Effector CD4-positive, alpha-beta T cell (primary cell): Measurements from ENCODE around the gene HPSE2.
"Not testable (repeated sequence)": the region's sequence is repeated elsewhere in the genome, so short reads cannot be mapped to it uniquely, and the experiment has no call there.

Experiments used
- DNase-seq: peaks from one replicate; pipeline ENCODE4 v3.0.0-alpha.2; 2020

Gene HPSE2

DNA sequence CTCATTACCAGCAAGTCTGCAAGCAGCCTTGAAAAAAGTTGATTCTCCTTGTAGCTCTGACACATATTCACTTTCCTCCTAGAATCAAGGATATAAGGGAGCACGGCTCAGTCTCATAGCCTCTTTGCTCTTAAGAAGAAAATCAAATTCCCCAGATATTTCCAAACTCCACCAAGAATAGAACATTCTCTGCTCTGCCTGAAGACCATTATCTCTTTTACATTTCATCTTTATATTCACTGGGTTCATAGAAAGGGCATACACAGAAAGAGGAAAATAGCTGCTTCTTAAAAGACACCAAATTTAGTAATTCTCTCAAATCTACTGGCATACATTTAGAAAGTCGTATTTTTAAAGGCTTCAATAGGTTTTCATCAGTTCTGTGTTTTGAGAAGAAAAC is 92.0 kb downstream of the HPSE2 start:
- DNase-seq, result no peak

DNA sequence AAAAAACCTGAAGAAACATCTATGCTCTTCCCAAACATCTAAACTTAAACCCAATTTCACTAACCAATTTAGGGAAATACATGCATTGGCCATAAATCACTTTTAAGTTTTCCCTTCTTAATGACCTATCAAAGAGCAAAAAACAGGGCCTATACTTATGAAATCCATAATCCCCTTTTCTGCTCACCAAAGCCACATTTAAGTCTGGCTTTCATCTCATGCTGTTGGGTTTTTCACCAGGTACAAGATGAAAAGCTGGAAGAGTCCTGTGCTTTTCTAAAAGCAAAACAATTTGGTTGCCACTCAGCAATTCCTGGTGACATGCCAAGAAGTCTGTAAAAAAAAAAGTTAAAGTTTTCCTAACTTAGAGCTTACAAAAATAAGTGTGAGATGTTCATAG is 92.6 kb downstream of the HPSE2 start:
- no peak for DNase-seq

DNA sequence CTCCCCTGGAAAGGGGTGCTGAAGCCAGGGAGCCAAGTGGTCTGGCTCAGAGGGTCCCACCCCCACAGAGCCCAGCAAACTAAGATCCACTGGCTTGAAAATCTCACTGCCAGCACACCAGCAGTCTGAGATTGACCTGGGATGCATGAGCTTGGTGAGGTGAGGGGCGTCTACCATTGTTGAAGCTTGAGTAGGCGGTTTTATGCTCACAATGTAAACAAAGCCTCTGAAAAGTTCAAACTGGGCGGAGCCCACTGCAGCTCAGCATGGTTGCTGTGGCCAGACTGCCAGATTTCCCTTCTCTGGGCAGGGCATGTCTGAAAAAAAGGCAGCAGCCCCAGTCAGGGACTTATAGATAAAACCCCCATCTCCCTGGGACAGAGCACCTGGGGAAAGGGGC is 102.8 kb downstream of the HPSE2 start:
- not testable (repeated sequence) for DNase-seq

DNA sequence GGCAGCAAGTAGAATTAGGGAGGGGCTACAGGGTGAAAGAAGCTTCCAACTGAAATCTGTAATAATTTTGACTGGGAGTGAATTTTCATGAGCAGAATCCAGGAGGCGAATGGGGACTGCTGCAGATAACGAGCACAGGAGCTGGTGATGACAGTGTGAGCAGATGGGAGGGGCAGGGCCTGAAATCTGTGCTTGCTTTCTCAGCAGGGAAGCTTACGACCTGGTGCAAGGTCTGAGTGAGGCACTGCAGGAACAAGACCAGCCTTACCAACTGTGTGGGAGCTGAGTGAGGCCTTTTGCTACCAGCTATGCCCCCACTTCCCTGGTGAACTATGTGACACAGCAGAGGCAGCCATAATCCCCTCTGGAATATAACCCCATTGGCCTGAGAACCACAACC is 109.8 kb downstream of the HPSE2 start:
- DNase-seq, result no peak

DNA sequence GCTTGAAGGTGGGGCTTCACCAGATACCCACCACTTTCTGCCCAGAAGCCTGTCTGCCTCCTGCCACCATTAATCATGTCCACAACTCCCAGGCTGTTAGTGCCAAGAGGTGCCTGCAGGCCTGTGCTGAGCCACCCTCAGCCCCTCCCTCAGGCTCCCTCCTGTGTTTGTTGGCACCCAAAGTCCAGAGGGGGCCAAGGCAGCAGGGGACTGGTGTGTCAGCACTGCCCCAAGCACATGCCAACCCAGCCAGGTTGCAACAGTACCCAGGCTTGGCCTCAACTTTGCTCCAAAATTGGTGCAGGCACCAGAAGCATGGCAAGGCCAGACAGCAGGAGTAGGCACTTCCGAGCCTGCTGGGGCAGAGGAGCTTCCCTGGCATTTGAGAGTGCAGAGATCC is 111.3 kb downstream of the HPSE2 start:
- no peak for DNase-seq

DNA sequence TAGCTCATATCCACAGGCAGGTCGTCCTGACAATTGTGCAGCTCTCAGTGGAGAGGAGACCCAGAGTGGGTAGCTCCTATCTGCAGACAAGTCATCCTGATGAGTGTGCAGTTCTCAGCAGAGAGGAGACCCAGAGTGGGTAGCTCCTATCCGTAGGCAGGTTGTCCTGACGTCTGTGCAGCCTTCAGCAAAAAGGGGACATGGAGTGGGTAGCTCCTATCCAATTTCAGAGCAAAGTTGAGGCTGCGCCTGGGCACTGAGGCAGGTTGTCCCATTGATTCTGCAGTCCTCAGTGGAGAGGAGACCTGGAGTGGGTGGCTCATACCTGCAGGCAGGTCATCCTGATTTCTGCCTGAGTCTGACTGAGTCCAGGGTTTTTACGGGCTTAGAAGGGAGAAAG is 111.8 kb downstream of the HPSE2 start:
- DNase-seq, result no peak

DNA sequence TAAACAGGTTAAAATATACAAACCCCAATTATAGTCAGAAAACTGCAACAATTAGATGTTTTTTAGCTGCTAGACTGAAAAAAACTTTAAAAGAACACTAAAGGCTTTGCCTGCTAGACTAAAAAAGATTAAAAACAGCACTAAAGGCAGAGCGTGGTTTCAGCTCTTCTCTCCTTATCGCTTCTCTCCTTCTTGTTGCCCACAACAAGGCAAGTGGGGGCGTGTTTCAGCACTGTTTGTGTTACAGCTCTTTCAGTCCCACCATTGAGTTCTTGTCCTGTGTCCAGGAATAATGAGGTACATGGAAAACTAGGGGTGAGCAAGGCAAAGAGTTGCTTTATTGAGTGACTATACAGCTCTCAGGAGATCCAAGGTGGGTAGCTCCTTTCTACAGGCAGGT is 112.3 kb downstream of the HPSE2 start:
- DNase-seq, result no peak

DNA sequence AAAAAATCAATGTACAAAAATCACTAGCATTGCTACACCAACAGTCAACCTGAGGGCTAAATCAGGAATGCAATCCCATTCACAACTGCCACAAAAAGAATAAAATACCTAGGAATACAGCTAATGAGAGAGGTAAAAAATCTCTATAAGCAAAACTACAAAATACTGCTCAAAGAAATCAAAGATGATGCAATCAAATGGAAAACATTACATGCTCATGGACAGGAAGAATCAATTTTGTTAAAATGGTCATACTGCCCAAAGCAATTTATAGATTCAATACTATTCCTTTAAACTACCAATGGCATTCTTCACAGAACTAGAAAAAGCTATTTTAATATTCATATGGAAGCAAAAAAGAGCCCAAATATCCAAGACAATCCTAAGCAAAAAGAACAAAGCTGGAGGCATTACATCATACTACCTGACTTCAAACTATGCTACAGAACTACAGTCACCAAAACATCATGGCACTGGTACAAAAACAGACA is 116.3 kb downstream of the HPSE2 start:
- no peak for DNase-seq

DNA sequence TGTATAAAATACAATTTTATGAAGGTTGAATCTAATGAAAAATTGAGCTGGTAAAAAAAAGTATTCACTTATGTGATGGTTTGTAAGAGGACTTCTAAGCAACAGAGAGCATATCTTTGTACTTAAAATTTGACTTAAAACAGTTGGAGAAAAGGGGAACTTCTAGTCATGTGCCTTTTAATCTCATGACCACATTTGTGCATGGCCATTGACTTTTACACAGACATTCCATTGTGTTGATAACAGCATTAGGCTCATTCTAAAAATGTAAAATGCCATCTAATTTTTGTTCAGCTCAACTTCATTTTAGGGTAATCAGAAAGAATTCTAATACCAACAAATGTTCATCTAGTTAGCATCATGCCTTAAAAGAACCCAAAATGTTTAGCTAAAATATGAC is 119.9 kb downstream of the HPSE2 start:
- DNase-seq, result no peak

DNA sequence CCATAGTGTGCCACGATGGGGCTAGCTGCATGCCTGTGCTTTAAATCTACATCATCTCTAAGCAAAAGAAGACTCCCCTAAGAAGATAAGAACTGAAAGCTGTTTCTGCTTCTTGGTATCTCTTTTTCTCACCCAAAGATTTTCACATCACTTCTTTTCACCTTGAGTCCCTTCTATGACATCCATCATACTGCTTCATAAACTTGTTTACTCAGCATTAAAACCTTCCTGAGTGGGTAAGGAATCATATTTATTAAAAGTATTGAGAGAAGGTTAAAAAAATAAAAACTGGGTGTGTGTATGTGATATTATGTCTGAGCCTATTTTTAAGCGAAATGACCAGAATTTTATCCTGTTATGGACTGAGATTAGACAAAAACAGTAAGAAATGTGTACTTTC is 150.3 kb downstream of the HPSE2 start:
- no peak for DNase-seq

DNA sequence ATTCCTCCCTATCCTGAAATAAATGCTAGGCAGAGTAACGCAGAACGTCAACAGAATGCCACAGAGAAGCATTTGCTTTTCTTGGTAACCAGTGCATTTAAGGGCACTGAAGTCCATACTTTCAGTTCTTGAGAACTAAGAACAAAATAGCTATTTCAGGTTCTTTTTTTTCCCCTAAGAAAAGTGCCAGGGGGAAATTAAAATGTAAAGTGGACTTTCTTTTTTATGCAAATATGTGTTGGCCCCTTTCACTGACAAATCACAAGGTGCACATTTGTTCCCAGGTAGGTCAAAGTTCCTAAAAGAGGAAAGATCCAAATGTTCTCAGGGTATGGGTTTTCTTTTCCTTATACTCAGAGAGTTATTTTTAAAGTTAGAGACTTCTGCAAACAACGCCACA is 151.5 kb downstream of the HPSE2 start:
- no peak for DNase-seq

DNA sequence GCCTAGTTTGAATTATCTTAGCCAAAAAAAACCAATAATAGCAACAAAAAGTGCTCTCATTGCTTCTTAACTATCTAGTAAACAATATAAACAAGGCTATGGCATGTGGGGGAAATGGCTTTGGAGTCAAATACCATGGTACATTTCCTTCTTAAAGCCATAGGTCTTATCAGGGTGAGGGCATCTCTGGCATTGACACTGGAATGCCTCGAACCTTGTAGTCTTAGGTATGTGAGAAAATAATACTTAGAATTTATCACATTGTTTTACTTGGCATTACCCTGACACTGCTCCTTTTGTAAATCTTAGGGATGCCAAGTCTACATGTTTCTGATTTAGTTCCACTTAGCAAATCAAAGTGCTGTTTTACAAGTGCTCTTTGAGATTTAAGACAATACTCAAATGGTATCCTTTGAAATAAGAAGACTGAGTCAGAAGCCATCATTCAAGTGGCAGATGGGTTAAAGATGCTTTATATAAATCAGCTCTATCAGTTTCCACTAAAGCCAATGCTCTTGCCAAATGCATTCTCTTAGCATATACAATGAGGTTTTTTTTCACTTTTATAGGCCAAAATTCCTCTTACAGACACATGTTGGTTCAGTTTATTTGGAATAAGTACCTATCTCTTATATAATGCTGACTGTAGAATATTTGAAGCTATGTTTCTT is 155.2 kb downstream of the HPSE2 start:
- no peak for DNase-seq

DNA sequence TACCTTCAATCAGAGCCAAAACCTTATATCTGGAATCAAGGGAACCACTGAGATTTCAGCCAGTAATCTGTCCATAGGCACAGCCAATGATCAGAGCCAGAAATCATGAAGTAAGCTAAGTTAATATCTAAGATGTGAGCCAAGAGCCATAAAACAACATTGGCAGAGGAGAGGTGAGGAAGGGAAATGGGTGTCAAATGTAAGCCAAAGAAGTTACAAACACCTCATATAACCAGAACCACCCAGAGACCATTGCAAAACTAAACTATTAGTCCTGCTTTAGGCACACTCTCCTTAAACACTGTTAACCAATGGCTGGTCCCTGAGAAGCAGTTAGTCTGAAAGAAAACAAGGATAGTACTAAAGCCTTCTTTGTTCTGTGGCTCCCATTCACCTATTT is 173.1 kb downstream of the HPSE2 start:
- DNase-seq, result no peak

DNA sequence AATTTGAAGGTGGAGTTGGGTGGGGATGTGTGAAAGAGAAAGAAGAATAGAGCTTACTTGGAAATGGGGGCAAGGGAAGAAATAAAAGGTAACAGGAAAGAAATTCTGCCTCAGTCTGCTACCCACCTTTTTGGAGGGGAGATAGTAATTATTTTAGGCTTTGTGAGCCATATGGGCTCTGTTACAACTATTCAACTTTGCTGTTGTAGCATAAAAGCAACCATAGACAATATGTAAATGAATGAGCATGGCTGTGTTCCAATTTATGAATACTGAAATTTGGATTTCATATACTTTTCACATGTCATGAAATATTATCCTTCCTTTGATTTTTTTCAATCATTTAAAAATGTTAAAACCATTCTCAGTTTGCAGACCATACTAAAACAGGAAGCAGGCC is 176.9 kb downstream of the HPSE2 start:
- DNase-seq, result no peak

DNA sequence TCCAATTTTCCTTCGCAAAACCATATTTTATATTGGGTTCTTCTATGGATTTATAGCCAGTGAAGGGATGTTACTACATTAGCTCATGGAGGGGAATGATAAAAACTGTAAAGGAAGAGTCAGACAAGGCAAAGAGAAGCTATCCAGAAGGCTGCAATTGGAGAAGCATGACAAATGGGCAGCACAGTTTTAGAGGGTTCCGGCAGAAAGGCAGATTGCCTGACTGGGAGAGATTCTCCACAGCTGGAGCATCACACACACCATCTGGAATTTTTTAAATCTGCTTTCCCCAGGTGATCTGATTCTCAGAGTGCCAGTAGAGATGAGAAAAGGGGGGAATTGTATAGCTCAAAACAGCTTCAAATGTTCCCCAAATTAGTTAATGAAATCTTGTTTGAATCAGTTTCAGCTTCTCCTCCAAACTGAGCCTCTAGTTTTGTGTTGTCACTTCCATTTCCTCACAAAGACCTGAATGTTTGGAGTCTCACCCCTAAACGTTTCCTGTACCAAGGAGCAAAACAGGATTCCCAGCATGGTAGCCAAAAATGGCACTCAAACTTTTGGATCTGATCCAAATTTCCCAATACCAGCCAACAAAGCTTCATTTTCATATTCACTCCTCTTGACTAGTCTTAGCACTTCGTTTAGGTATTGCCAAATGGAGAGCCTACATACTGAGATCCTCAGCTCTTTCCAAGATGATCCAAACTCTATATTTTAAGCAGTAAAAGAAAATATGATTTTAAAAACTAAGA is 177.5 kb downstream of the HPSE2 start:
- DNase-seq, result no peak

DNA sequence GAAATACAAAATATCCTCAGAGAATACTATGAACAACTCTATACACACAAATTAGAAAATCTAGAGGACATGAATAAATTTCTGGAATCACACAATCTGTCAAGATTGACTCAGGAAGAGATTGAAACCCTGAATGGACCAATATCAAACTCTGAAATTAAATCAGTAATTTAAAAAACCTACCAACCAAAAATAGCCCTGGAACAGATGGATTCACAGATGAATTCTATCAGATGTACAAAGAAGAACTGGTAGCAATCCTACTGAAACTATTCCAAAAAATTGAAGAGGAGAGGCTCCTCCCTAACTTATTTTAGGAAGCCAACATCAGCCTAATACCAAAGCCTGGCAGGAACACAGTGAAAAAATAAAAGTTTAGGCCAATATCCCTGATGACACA is 190.0 kb downstream of the HPSE2 start:
- DNase-seq, result no peak

DNA sequence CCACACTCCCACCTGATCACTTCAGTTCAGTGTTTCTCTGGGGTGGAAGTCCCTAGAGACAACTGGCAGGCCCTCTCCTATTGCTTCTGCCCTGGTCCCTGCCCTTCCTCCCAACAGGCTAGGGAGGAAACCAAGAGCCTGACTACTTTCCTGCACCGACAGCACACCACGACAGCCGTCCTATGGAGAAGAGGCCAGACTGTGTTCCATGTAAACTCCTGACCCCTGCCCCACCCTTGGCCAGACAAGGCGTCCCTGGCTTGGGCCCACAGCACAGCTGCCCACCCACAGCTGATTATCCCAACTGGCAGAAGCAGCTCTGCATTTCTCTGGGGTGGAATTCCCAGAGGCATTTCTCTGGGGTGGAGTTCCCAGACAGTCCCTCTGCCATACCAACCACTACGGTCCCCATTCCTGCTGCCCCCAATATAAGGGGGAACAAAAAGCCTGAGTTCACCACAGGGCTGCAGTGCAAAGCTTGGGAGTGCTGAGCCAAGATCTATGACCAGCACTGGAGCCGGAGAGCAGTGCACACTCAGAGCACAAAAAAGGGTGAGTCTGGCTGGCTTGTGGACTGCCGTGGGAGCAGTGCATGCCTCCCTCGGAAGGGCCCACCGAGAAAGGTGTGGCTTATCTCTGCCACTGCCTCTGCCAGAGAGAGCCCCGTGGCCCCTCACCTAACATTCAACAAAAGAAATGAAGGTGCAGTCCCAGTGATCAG is 193.4 kb downstream of the HPSE2 start:
- DNase-seq, result no peak

DNA sequence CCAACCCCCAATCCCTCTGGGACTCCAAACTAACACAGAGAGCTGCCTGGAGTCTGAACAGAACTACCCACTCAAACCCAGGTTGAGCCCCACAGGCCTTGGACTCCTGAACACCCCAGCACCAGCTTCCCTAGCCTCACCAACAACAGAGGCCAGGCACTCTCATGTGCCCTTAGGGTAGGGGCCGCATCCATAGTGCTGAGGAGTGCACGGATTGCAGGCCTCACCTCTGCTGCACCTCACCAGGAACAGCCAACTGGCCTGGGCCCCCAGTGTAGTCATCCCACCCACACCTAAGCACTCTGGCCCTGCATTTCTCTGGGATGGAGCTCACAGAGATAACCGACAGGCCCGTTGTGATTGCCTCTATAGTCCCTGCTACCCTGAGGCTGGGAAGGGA is 194.2 kb downstream of the HPSE2 start:
- no peak for DNase-seq

DNA sequence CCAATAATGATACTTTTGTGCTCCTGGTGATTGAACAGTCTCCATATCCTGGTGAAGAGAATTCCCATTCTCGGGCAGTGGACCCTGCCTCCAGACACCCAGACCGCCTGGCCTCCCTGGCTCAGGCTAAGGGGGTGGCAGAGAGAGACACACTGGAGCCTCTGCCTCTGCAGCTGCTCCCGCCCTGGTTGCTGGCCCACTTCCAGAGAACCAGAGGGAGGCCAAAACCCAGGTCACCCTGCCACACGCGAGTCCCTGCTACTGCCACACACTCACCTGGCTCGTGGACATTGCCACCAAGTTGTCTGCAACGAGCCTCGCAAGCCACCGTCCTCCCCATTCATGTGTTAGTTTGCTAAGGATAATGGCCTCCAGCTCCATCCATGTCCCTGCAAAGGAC is 221.8 kb downstream of the HPSE2 start:
- no peak for DNase-seq

DNA sequence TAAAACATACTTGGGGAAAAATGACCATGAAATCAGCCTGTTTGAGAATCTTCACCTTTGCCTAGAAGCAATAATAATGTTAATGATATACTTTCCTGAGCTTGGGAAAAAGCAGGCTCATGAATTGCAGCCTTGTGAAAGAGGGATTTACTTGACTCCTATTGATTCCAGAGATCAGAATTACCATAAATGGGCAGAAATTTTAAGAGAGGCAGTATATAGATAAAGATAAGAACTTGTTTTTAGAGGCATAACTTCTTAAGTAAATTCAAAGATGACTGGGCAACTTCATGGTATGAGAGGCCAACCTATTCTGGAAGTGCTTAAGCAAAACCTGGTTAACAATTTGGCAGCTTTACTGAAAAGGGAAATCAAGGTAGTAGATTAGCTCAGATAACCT is 225.4 kb downstream of the HPSE2 start:
- DNase-seq, result no peak

DNA sequence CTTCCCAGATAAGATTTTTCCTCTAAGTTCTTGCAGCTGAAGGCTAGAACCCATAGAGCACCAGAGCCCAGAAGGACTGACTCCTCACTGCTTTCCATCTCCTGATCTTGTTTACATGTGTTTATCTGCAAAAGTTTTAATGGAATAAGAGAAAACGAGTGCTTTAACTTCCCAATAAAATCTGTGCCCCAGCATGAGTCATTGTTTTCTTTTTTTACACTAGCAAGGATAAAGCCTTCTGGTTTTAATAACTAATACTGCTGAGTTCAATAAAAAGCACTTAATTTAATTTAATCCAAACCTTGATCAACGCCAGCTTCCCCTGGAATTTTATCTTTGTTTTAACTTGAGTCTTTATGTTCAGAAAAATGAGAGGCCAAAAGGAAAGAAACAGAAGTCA is 227.6 kb downstream of the HPSE2 start:
- DNase-seq, result no peak

DNA sequence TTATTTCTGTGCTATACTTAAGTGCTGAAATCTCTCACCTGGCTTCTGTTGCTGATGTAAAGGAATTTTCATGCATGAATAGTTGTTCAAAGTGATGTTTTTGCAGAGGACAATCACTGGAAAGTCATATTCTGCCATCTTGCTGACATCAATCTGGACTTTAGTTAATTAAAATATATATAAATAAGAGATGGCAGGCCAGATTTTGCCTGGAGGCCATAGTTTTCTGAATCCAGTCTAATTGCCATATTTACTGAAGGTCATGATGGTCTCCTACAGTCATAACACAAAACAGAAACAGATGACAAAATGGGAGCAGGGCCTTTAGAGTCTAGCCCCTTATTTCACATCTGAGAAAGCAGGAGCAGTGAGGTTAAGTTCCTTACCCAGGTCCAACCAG is 228.2 kb downstream of the HPSE2 start:
- no peak for DNase-seq

DNA sequence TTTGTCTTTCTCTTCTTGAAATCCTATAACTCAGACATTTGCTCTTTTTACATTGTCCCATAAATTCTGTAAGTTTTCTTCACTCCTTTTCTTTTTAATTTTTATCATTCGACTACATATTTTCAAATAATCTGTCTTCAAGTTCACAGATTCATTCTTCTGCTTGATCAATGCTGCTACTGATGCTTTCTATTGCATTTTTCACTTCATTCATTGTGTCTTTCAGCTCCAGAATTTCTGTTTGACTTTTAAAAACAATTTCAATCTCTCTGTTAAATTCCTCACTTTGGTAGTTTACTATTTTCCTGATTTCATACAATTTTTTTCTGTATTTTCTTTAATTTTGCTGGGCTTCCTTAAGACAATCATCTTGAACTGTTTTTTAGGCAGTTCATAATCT is 230.4 kb downstream of the HPSE2 start:
- no peak for DNase-seq

DNA sequence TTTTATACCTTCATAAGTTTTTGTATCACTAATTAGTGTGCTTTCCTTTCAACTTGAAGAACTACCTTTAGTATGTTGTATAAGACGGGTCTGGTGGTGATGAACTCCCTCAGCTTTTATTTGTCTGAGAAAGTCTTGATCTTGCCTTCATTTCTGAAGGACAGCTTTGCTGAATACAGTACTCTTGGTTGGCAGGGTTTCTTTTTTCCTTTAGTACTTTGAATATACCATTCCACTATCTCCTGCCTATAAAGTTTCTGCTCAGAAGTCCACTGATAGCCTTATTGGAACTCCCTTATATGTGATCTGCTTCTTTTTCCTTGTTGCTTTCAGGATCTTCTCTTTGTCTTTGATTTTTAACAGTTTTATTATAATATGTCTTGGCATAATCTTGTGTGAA is 230.9 kb downstream of the HPSE2 start:
- DNase-seq, result no peak
